Upper lobe of right lung (tissue), 1 donor: Measurements from ENCODE around the gene ROR1. TPM values are rescaled to one million over a fixed set of nuclear protein-coding genes. Genes with fewer than 3 reads are reported as not detected.
A peak's percentile ranks its signal among the peaks of the same experiment; 100 is the strongest.

Experiments
- ATAC-seq: fragments of 200-7000 bp; cut with Tn5 transposase; one replicate; pipeline ENCODE4 v1.9.1; 2020; ENCODE audit warnings: mild to moderate bottlenecking, moderate library complexity
- DNase-seq: peaks from one replicate; pipeline ENCODE4 v3.0.0-alpha.2; 2020
- H3K27ac ChIP-seq: fragments of 200-600 bp; one replicate; pipeline ENCODE4 v1.8.0; 2022
- H3K27me3 ChIP-seq: fragments of 200-600 bp; one replicate; pipeline ENCODE4 v1.8.0; 2022; ENCODE audit warnings: mild to moderate bottlenecking
- H3K36me3 ChIP-seq: fragments of 200-600 bp; one replicate; pipeline ENCODE4 v1.8.0; 2022
- H3K4me1 ChIP-seq: fragments of 200-600 bp; one replicate; pipeline ENCODE4 v1.8.0; 2022
- H3K4me3 ChIP-seq: fragments of 200-600 bp; one replicate; pipeline ENCODE4 v1.8.0; 2022; ENCODE audit warnings: mild to moderate bottlenecking
- H3K9me3 ChIP-seq: fragments of 200-600 bp; one replicate; pipeline ENCODE4 v1.8.0; 2022
- intact Hi-C: fragments of 100-400 bp; cut with DNase I; formaldehyde crosslinking; loops from one replicate; pipeline ENCODE4 v1.11.0; 2022
- total RNA-seq: library from RNA; stranded (reverse); fragmentation: NEBNext Ultra II Directional; extraction: Animal tissue kit (Norgen Biotek cat#: 25700); gene quantifications from one replicate; pipeline ENCODE4 v1.2.1, GENCODE V29; 2021
- TF ChIP-seq, protein P1 (sequence below): fragments of 200-600 bp; IDR thresholded peaks from one replicate; pipeline ENCODE4 v1.8.0; 2022; ENCODE audit warnings: antibody characterized with exemption
- donor health status: DM: no; HTN: yes; CAD: no; lungs with severe emphysema.

The ROR1 gene
- total RNA-seq, 1 donor from 2014 or later, result 21.4 TPM

DNA sequence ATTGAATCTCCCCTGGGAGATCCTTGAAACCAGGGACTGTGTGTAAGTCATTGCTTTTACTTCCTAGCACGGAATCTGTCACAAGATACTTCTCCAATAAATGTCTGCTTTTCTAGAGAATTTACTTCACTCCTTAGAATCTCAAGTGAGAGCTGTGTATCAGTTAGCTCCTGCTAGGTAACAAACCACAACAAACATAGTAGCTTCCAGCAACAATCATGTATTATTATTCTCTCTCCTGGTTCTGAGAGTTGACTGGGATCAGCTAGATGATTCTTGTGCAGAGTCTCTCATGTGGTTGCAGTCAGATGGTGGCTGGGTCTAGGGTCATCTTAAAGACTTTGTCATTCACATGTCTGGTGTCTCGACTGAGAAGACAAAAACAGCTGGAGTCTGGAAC is 262.7 kb downstream of the ROR1 start:
- DNase-seq (no peak), ATAC-seq (no peak)
- intact Hi-C loops, result no loop called here
- H3K4me3 ChIP-seq, result no peak overlapping the region
- H3K27me3 ChIP-seq, result no peaks in the 10 kb centered on the region
- no peaks in the 10 kb centered on the region for H3K36me3 ChIP-seq
- H3K27ac ChIP-seq, result no peak overlapping the region
- H3K4me1 ChIP-seq, result no peaks in the 10 kb centered on the region
- TF ChIP-seq, protein P1, sequence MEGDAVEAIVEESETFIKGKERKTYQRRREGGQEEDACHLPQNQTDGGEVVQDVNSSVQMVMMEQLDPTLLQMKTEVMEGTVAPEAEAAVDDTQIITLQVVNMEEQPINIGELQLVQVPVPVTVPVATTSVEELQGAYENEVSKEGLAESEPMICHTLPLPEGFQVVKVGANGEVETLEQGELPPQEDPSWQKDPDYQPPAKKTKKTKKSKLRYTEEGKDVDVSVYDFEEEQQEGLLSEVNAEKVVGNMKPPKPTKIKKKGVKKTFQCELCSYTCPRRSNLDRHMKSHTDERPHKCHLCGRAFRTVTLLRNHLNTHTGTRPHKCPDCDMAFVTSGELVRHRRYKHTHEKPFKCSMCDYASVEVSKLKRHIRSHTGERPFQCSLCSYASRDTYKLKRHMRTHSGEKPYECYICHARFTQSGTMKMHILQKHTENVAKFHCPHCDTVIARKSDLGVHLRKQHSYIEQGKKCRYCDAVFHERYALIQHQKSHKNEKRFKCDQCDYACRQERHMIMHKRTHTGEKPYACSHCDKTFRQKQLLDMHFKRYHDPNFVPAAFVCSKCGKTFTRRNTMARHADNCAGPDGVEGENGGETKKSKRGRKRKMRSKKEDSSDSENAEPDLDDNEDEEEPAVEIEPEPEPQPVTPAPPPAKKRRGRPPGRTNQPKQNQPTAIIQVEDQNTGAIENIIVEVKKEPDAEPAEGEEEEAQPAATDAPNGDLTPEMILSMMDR, result no peak
- H3K9me3 ChIP-seq, result no peaks in the 10 kb centered on the region

DNA sequence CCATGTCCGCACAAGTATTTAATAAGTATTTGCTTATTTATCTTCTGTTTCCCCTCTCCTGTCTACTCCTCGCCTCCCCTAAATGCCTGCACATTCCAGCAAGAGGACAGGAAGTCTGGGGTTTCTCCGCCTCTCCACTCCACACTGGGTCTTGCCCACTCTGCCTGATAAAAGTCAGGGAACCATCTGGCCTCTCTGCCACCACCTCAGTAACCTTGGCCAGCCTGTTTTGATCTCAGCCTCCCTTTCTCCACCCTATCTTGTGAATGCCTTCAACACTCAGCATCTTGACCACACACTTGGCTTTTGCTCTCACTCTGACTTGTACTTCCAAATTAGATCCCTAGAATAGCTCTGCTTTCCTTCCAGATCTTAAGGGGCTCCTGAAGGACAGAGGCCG is 264.3 kb downstream of the ROR1 start:
- Histone ChIP-seq H3K4me3 (no peak overlapping the region), H3K4me1 (peaks cover 10% of the 10 kb centered on the region), H3K36me3 (no peaks in the 10 kb centered on the region), H3K9me3 (no peaks in the 10 kb centered on the region), H3K27ac (no peak overlapping the region), H3K27me3 (no peaks in the 10 kb centered on the region)
- ATAC-seq (peak; percentile 21), DNase-seq (no peak)
- intact Hi-C loops, result no loop called here
- TF ChIP-seq, protein P1, result no peak

DNA sequence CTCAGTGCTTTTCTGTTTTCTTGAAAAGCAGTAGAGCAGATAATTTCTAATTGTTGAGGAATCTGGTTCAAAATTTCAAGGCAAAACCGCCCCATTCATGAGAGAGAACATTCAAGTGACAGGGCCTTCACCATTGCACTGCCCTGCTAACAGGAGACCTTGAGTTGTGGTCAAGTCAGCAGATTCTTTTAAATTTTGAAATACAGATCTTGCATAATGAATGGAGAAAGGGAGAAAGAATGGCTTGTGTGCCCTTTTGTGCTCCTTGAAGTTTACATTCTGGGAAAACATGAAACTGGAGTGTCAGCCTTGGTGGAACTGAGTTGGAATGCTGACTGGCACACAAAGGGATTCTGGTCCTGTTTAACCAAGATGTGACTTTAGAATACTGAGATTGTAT is 265.1 kb downstream of the ROR1 start:
- no peak for DNase-seq
- TF ChIP-seq, protein P1, result no peak
- no peak overlapping the region for H3K27ac ChIP-seq

DNA sequence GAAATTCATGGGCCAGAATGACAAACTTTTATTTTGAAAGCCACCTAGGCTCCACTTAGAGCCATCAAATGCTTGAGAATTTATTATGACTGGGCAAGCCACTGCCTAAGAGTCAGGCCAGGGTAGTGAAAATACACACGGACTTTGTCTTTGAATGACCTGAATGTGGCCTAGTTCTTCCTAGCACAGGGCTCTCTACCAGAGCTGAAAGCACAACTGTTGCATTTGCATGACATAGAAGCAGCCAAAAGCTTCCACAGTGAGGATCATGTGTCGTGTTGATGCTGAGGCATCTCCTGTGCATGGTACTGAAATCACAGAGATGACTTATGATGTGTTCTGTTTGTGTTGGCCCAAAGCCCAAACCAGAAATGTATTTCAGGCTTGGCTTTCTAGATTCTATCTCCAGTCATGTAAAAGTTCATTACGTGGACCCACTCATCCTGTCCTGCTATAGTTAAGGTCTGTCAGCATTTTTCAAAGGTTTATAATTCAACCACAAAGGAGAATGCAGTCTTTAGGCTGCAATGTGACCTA is 265.6 kb downstream of the ROR1 start:
- Histone ChIP-seq H3K9me3 (no peaks in the 10 kb centered on the region), H3K4me1 (peaks cover 10% of the 10 kb centered on the region), H3K36me3 (no peaks in the 10 kb centered on the region), H3K4me3 (no peak overlapping the region), H3K27me3 (no peaks in the 10 kb centered on the region), H3K27ac (no peak overlapping the region)
- intact Hi-C loops, result no loop called here
- TF ChIP-seq, protein P1, result no peak
- DNase-seq, result no peak
- peak; percentile 38 for ATAC-seq

More for the DNA sequence above, 265.1 kb downstream of the ROR1 start:
- no peaks in the 10 kb centered on the region for H3K36me3 ChIP-seq
- no peak overlapping the region for H3K4me3 ChIP-seq
- peak; percentile 7 for ATAC-seq
- no peaks in the 10 kb centered on the region for H3K27me3 ChIP-seq
- intact Hi-C loops, result no loop called here
- H3K4me1 ChIP-seq, result peaks cover 10% of the 10 kb centered on the region
- H3K9me3 ChIP-seq, result no peaks in the 10 kb centered on the region

DNA sequence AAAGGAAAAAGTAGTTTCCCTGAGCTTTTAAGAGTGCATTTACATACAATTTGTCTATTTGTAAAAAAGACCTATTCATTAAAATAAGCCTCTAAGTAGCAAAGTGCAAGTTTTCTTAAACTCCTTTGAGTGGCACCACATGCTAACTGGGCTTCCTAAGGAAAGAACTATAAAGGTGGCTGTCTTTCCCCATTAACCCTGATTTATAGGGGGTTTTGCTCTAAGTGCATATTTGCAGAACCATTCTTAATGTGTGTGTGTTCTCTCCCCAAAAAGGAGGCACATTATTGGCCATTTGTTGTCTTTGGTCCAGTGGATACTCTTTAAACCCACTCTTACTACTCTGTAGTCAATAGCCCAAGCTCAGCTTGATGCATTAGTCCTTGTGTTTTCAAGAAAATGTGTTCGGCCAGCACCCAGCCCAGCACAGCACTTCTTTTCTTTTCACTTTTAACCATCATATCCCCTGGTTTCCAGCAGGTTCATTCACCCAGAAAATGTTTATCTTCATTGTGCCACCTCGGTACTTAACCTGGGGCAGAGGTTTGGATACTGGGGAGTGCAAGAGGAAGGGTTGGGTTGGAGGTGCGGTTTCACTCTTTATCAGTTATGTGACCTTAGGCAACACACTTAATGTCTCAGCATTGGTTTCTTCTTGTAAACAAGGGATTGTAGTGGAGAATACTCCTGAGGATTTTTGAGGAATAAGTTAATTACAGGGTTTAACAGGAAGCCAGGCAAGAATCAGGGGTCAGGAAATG is 267.7 kb downstream of the ROR1 start:
- peak; percentile 42 for ATAC-seq
- peak overlapping the region; percentile 59 for H3K27ac ChIP-seq
- intact Hi-C loops, result no loop called here
- no peaks in the 10 kb centered on the region for H3K36me3 ChIP-seq
- H3K4me3 ChIP-seq, result no peak overlapping the region
- no peaks in the 10 kb centered on the region for H3K9me3 ChIP-seq
- no peaks in the 10 kb centered on the region for H3K27me3 ChIP-seq
- TF ChIP-seq, protein P1, result no peak
- peaks cover 10% of the 10 kb centered on the region for H3K4me1 ChIP-seq
- DNase-seq, result no peak
